GM04504 (cell line): ENCODE measurements around the gene ZFPM1.

Experiments
- DNase-seq: peaks from one replicate; pipeline ENCODE4 v3.0.0-alpha.2; 2012; ENCODE audit warnings: low read depth

ZFPM1 gene

GRCh38 chr16:88527937-88528743 is 75.1 kb downstream of the ZFPM1 start:
- DNase-seq, result no peak

GRCh38 chr16:88528902-88529318 is 75.8 kb downstream of the ZFPM1 start:
- no peak for DNase-seq

DNA sequence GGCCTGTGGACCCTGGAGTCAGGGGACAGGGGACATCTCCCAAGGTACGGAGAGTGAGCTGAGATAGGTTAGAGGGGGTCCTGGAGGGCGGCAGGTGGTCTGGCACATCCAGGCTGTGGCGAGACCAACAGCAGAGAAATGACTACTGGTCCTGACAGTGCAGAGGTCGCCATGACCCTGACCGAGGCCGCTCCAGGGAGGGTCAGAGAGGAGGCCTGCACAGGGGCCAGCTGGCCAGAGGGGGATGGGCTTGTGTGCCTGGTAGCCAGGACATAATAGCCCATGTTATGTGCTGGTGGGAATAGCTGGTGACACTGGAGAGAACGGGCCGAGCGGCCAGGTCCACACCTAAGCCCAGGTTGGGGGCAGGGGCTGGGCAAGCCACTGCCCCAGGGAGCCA is 76.5 kb downstream of the ZFPM1 start:
- no peak for DNase-seq

DNA sequence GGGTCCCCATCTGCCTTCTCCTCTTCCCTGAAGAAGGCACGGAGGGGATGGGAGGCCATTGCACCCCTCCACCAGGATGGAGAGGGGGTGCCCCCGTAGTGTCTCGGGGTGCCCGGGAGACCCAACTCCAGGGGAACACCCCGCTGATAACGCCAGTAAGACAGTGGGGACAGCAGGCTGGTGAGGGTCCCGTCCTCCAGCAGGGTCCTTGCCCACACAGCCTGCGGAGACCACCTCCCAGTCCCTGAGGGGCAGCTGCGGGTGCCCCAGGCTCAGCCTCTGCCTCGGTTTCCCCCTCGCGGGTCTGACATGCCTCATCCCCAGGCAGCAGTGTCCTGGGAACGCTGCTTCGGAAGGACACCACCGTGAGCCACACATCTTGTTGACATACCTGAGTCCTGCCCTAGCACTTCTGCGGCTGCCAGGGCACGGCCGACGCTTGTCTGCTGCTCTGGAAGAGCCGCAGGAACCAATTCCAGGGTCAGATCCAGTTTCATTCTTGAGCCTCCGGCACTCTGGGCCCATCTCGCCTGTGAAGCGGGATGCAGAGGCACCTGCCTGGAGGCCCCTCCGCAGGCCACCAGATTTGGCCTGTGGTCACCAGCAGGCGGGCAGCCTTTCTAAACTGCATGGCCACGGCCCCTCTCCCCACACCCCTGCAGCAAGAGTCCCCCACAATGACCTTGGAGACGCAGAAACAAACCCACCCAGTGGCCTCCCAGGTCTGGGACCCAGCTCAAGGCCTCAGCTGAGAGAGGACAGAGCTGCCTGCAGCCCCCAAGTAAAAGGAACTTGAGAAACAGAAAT is 77.2 kb downstream of the ZFPM1 start:
- no peak for DNase-seq

GRCh38 chr16:88530858-88531203 is 77.8 kb downstream of the ZFPM1 start:
- DNase-seq, result no peak

DNA sequence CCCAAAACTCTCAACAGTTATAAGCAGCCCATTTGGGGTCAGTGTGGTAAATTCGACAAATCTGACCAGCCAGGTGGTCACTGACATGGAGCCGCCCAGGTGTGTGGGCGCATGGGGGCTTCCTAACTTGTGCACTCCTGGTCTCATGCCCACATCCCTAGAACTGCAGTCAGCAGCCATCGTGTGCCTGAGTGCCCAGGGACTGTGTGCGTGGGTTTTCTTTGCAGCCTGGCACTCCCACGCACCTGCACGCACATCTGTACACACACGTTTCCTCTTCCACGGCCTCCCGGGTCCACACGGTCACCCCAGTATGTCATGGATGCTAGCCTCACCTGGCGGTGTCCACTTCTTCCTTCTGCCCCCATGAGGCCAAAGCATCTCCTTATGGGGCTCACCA is 78.3 kb downstream of the ZFPM1 start:
- no peak for DNase-seq

GRCh38 chr16:88531931-88532433 is 78.9 kb downstream of the ZFPM1 start:
- DNase-seq, result no peak

DNA sequence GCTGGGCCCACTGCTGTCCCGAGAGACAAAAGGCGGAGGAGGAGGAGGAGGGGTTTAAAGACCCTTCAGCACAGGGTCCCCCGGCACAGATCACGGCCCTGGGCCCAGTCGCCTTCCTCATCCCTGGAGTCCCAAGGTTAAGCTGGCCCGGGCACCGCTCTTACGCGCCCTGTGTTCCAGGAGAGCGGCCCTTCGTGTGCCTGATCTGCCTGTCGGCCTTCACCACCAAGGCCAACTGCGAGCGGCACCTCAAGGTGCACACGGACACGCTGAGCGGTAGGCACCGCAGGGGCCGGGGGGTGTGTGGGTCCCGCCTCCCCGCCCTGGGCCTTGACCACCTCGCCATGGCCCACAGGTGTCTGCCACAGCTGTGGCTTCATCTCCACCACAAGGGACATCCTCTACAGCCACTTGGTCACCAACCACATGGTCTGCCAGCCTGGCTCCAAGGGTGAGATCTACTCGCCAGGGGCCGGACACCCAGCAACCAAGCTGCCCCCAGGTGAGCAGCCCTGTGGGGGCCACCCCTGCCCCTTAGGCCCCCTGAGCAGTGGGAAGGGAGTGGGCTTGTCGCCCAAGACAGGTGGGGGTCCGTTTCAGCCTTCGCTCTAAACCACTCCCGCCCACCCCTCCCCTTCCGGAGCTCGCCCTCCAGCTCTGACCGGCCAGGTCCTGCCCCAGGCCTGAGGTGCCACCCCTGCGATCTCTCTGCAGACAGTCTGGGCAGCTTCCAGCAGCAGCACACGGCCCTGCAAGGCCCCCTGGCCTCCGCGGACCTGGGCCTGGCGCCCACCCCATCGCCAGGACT is 79.6 kb downstream of the ZFPM1 start:
- no peak for DNase-seq

- DNase-seq, result no peak
These were observed 80.4 kb downstream of the ZFPM1 start for GRCh38 chr16:88533381-88533917.

DNA sequence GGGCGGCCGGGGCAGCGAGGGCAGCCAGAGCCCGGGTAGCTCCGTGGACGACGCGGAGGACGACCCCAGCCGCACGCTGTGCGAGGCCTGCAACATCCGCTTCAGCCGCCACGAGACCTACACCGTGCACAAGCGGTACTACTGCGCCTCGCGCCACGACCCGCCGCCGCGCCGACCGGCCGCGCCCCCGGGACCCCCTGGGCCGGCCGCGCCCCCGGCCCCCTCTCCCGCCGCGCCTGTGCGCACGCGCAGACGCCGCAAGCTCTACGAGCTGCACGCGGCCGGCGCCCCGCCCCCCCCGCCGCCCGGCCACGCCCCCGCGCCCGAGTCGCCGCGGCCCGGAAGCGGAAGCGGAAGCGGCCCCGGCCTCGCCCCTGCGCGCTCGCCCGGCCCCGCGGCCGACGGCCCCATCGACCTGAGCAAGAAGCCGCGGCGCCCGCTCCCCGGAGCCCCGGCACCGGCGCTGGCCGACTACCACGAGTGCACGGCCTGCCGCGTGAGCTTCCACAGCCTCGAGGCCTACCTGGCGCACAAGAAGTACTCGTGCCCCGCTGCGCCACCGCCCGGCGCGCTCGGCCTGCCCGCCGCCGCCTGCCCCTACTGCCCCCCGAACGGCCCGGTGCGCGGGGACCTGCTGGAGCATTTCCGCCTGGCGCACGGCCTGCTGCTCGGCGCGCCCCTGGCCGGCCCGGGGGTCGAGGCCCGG is 81.0 kb downstream of the ZFPM1 start:
- DNase-seq, result no peak

GRCh38 chr16:88534638-88535190 is 81.6 kb downstream of the ZFPM1 start:
- no peak for DNase-seq

GRCh38 chr16:88535191-88535856 is 82.2 kb downstream of the ZFPM1 start:
- no peak for DNase-seq

DNA sequence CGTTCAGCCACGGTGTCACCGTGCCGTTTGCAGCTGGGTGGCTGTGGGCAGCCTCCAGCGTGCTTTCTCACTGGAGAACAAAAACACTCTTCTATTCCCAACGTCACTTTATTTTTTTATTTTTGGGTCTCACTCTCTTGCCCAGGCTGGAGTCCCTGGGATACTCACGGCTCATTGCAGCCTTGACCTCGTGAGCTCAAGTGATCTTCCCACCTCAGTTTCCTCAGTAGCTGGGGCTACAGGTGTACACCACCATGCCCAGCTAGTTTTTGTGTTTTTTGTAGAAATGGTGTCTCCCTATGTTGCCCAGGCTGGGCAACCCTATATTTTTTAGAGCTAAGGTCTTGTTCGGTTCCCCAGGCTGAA is 82.8 kb downstream of the ZFPM1 start:
- DNase-seq, result no peak

DNA sequence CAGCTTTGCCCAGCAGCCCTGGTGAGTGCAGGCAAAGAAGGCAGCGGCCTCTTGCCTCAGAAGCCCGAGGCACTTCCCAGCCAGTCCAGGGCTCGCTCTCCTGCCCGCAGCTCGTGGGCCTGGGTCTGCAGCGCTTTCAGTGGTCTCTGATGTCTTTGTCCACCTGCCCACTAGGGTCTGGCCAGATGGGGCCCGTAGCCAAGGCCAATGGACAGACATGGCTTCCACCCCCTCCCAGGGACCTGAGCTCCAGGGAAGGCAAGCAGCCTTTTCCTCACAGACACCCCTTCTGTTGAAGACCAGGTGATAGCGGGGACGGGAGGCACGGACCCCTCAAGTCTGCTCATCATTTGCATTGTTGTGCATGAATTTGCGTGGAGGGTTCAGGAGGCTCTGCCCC is 83.4 kb downstream of the ZFPM1 start:
- DNase-seq, result no peak

DNA sequence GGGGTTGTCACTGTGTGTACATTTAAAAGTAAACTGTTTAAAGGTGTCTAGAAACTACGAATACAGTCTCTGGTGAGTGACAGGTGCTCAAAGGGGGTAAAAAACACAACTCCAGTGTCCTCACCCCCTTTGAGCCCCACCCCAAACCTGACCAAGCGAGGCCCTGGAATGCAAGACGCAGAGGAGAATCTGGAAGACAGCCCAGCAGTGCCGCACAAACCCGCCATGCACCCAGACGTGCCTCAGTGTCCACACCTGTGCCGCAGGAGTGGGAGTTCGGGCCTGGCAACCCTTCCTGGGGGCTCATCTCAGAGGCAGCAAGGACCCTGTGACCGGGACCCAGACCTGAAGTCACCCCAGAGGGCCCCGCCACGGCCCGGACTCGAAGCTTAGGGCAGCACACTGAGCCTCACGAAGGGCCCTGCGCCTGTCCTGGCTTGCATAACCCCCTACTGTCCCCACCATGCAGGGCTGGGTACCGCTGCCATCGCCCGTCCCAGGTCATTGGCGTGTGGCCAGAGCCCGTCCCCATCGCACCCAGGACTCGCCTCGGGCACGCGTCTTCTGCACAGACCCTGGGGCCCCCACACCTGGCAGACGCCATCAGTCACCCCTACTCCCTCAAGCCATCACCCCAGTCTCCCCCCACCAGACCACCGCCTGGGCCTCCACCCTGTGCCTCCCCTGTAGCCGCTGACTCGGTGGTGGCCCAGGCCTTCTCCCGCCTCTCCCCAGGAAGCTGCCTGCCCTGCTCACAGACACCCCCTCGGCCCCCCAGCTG is 84.1 kb downstream of the ZFPM1 start:
- no peak for DNase-seq

- DNase-seq, result no peak
These were observed 84.8 kb downstream of the ZFPM1 start for GRCh38 chr16:88537859-88538258.

DNA sequence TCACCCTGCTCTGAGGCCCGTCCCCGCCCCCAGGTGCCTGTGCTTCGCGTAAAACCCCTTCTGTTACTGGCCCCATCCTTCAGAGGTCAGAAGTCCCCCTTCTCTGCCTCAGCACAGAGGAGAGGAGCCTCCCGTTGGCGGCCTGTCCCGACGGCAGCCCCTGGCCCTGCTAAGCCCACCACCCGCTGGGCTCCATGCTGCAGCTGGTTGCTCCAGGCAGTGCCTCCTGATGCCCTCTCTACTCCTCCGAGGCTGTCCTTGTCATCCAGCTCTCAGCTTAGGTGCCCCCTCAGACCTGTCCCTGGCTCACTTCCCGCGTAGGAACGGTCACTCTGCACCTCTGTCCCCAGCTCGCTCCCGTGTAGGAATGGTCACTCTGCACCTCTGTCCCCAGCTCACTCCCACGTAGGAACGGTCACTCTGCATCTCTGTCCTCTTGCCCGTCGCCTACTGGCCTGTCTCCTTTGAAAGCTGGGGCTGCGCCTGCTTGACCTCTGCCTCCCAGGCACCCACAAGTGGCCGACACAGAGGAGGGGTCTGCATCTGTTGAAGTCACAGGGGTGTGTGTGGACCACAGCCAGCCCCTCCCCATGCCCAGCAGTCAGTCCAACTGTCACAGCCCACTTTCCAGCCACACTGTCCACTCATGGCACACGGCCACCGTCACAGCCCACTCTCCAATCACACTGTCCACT is 85.4 kb downstream of the ZFPM1 start:
- no peak for DNase-seq

- DNase-seq, result no peak
These were observed 86.2 kb downstream of the ZFPM1 start for GRCh38 chr16:88539261-88539651.

DNA sequence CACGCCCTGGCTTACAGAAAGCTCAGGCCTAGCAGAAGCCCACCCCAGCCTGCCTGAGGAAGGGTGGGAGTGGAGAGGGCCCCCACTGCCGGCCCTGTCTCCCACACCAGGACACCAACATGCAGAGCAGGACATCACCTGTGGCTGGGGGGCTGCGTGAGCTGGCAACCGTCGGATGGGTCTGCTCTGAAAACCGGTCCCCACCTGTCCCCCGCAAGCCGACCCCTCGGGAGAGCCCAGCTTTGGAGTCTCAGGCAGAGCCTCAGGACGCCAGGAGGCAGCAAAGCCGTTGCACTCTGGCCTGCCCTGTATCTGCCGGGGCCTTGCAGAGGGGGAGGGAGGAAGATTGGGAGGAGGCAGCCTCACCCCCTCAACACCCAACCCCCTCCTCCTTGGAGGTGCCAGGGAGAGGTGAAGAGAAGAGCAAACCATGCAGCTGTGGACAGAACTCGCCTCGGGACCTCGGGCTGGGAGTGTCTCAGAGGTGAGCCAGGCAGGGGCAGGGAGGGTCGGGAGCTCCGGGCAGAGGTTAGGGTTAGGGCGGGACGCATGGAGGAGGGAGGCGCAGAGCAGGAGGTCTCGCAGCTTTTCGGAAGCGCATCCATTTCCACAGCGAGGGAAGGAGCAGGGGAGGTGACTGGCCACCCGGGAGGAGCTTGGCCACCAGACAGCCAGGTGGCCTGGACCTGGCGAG is 86.7 kb downstream of the ZFPM1 start:
- DNase-seq, result no peak
